ENCODE data around the gene RAPGEFL1.

DNA sequence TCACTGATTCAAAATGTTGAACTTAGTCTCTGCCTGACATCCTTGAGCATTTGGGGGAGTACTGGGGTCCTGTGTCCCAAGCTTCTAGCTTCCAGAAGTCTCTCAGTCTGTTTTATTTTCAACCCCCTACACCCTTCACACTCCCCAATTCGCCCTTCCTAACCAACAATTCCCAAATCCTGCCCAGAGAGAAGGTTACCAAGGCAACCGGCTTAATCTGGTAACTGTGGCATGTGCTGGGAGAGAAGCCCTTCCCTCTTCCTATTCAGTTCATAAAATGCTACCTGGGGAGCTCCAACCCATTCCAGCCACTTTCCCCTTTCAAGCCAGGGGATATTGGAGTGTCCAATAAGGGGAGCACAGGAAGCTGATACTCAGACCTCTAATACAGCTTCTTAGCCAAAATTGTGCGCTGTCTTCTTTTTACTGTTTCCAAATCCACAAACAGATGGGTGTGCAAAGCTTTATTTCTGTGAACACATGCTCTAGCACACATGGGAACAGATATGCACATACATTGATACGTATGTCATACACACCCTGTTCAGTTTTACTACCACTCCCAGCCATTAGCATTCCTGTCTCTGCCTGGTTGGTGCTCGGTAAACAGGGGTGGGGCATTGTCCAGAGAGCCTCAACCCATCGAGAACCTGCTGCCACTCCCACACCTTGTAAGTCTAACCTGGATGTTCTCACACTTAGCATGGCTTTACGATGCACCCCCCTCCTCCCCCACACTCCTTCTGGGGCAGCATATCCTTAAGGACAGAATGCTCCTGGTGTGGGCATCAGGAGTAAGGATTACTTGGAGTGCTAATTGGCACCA, 1.1 kb upstream of the RAPGEFL1 start:
- no peak for TF ChIP-seq SUZ12 (IDR thresholded peaks at IDR 0.05; ENCODE audit: extremely low read depth, insufficient read depth, insufficient read length)
- TF ChIP-seq ZNF274 (IDR thresholded peaks at IDR 0.05; ENCODE audit: low read depth, low read length) = no peak
